Measurements from ENCODE around the gene TBC1D14. TPM values are rescaled to one million over a fixed set of nuclear protein-coding genes. Genes with fewer than 3 reads are reported as not detected.

Gene TBC1D14
- total RNA-seq, 1 experiment from 2014 or later: 36.3 TPM

GRCh38 chr4:6926681-6927478, 17.3 kb downstream of the TBC1D14 start:
- H3K4me3 ChIP-seq (ENCODE audit: low read depth in 2 of 2, low read length in 2 of 2): no peak overlapping the region
- DNase-seq (ENCODE audit: low read depth, low spot score) (no peak), ATAC-seq (peak; percentile 65; the same call in 1 of the 2 replicates)
- no peaks in the 10 kb centered on the region for H3K9me3 ChIP-seq (ENCODE audit: control insufficient read depth, insufficient read depth, low read depth, low read length)
- BruUV-seq (replicated peaks): no TSS peak
- TF ChIP-seq CTCF (IDR thresholded peaks at IDR 0.05): no peak
- TF ChIP-seq REST (IDR thresholded peaks at IDR 0.05; ENCODE audit: insufficient read depth in 1 of 2, low read depth in 2 of 2, low read length in 1 of 2): no peak
- no peak for TF ChIP-seq POLR2AphosphoS5 (IDR thresholded peaks at IDR 0.05; ENCODE audit: low read depth, low read length)
- H3K36me3 ChIP-seq (ENCODE audit: control insufficient read depth, insufficient read depth, low read length): no peaks in the 10 kb centered on the region
- H3K4me1 ChIP-seq (ENCODE audit: control insufficient read depth, insufficient read depth, low read length): peaks cover 2% of the 10 kb centered on the region; the same call in 1 of the 2 replicates
- intact Hi-C loops (cut with micrococcal nuclease; ENCODE audit: unreplicated experiment): no loop called here
- ChIA-PET POLR2A (no interaction called here), CTCF (no interaction called here)
- no peak overlapping the region for H3K27ac ChIP-seq (ENCODE audit: low read length)
- no peaks in the 10 kb centered on the region for H3K27me3 ChIP-seq (ENCODE audit: control insufficient read depth, insufficient read depth, low read length)
- in situ Hi-C loops (cut with HindIII; ENCODE audit: low pct_unique_long_range_greater_than_20kb, low sequenced_read_pairs): no loop called here

GRCh38 chr4:6928081-6928480, 18.5 kb downstream of the TBC1D14 start:
- CTCF ChIA-PET: no interaction called here
- Histone ChIP-seq H3K27ac (ENCODE audit: low read length) (no peak overlapping the region), H3K36me3 (ENCODE audit: control insufficient read depth, insufficient read depth, low read length) (no peaks in the 10 kb centered on the region), H3K4me3 (ENCODE audit: low read depth in 2 of 2, low read length in 2 of 2) (no peak overlapping the region), H3K4me1 (ENCODE audit: control insufficient read depth, insufficient read depth, low read length) (peaks cover 2% of the 10 kb centered on the region; the same call in 1 of the 2 replicates), H3K9me3 (ENCODE audit: control insufficient read depth, insufficient read depth, low read depth, low read length) (no peaks in the 10 kb centered on the region), H3K27me3 (ENCODE audit: control insufficient read depth, insufficient read depth, low read length) (no peaks in the 10 kb centered on the region)
- in situ Hi-C loops (cut with HindIII; ENCODE audit: low pct_unique_long_range_greater_than_20kb, low sequenced_read_pairs) (no loop called here), intact Hi-C loops (cut with micrococcal nuclease; ENCODE audit: unreplicated experiment) (no loop called here)
- BruUV-seq (replicated peaks): no TSS peak
- TF ChIP-seq POLR2AphosphoS5 (IDR thresholded peaks at IDR 0.05; ENCODE audit: low read depth, low read length) (no peak), SIN3A (IDR thresholded peaks at IDR 0.05; ENCODE audit: borderline replicate concordance, insufficient read depth, low read depth, low read length) (no peak), TCF7L2 (IDR thresholded peaks at IDR 0.05; ENCODE audit: low read depth, low read length) (no peak), REST (IDR thresholded peaks at IDR 0.05; ENCODE audit: insufficient read depth in 1 of 2, low read depth in 2 of 2, low read length in 1 of 2) (no peak), CTCF (IDR thresholded peaks at IDR 0.05) (no peak)
- ATAC-seq (no peak), DNase-seq (ENCODE audit: low read depth, low spot score) (no peak)
- POLR2A ChIA-PET: no interaction called here
